HG02610 (cell line): ENCODE data around the gene PCDHB3.
"Not testable (repeated sequence)": the region's sequence is repeated elsewhere in the genome, so short reads cannot be mapped to it uniquely, and the experiment has no call there.

ENCODE experiments used
- ATAC-seq: cut with Tn5 transposase; IDR thresholded peaks from one replicate; pipeline ENCODE4 v1.9.1; 2021; ENCODE audit warnings: mild to moderate bottlenecking, moderate library complexity; ENCODE audit not compliant: unreplicated experiment

Gene PCDHB3

DNA sequence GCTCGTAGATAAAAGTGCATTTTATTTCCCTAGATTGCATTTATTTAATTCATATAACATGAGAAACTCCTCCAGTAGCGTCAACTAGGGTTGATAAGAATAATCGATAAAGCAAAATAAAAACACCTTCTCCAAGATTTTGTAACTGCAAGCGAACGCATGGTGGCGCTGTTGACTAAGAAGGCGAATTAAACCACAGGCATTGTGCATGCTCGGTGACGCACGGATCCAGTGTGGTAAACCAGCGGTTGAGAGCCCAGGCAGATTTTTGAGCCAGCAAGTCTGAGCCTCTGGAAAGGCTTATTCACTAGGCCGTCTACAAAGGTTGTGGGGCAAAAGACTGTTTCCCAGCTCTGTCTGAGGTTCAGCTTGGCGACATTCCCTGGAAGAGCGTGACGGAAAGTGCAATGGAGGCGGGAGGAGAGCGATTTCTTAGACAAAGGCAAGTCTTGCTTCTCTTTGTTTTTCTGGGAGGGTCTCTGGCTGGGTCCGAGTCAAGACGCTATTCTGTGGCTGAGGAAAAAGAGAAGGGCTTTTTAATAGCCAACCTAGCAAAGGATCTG lies at the start of gene PCDHB3:
PCDHB3 (plus strand) TSS at position 231 of the 563 bp plus-strand sequence; CDS start at position 408, 177 bp downstream.
- ATAC-seq = no peak

DNA sequence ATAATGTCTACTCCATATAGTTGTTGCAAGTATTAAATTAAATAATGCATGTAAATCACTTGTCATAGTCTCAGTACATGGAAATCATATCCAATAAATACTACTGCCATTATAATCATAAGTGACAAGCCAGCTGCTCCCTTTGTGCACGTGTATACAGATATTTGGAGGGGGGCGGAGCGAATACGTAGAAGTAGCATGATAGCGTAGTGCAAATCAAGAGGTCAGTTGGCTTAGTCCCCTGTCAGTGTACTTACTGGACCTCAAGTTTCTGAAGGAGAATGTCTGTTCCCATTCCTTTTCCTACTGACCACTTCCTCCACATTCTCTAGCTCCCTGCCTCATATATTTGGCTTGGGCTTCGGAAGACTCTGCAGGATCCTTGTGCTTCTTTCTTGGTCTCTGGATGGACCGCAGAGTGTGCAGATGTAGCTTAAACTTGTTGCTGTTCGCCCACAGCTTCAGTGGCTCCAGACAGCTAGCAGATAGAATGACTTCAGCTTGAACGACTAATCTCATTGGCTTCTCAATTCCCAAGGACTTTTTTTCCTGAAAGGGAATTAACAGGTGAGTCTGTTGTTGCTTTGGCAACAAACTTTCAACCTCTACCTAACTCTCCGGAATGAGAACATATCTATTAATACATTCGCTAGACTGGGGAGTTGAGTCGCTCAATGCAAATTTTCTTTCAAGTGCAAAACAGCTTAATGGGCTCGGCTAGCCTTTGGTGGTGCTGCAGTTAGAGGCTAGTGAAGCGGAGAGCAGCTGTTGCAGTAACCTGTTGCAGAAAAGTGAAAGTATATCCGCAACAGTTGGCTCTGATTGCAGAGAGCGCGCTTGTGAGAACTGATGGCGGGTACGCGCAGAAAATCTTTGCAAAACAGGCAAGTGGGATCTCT lies 49.4 kb upstream of the PCDHB3 start, which contains the start of gene PCDHB1:
PCDHB1 (plus strand) TSS at position 753 of the 899 bp plus-strand sequence; CDS start at position 850, 97 bp downstream.
- no peak for ATAC-seq

DNA sequence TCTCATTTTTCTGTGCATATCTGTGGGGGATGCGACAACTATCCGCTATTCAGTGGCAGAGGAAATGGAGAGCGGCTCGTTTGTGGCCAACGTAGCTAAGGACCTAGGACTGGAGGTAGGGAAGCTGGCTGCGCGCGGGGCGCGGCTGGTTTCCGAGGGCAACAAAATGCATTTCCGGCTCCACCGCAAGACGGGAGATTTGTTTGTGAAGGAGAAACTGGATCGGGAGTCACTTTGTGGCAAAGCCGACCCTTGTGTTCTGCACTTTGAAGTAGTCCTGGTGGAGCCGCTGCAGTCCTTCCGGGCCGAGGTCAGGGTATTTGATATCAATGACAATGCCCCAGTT lies 48.8 kb upstream of the PCDHB3 start:
- no peak for ATAC-seq

DNA sequence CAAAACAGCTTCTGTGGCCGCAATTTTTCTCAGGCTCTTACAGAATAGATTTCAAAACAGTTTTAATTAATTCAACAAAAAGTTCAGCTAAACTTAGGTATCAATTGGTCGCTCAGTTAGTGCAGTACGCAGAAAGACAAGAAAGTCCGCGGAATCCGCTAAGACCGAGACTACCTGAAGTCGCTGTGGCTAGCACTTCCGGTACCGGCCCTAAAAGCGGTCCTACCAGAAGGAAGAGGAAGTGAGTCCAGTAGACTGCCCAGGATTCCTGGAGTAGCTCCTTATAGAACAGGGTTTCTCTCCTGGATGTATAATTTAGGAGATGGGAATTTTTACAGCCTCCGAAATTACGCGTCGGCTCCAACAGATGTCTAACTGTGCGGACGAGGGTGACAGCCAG lies 22.4 kb upstream of the PCDHB3 start:
- no peak for ATAC-seq

DNA sequence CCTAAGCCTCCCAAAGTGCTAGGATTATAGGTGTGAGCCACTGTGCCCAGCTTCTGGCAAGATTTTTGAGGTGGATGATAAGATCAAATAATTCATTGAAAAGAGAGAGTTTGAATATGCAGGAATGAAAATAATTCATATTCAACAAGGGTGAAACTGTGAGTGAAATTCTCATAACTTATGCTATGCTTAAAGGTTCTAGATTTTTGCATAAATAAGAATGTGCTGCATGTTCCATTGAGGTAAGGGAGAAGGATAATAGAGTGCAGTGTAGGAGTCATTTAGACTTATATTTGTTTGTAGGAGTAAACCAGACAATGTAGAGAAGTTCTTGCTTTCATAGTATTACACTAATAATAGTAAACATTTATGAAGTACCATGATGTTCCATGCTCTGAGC lies 18.0 kb upstream of the PCDHB3 start:
- ATAC-seq = no peak

DNA sequence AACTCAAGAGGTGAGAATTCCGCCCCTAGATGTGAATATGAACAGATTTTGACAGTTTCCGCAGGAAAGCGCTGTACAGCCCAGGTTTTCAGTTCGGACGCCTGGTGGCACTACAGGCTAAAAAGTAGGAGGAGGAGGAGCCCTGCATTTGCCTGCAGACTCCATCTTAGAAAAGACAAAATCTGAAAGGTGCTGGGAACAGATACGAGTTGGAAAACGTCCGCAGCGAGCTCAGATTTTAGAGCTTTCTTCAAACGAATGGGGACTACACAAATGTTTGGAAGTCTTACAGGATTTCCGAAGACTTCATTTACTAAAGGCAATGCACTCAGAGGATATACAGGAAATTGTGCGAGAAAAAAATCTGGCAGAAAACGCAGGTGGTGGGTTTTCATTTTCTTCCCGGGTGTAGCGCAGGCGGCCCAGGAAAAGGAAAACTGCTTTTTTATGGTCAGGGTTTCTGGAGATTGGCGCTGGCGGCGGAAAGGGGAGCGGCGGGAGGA lies 15.7 kb upstream of the PCDHB3 start:
- ATAC-seq = no peak

DNA sequence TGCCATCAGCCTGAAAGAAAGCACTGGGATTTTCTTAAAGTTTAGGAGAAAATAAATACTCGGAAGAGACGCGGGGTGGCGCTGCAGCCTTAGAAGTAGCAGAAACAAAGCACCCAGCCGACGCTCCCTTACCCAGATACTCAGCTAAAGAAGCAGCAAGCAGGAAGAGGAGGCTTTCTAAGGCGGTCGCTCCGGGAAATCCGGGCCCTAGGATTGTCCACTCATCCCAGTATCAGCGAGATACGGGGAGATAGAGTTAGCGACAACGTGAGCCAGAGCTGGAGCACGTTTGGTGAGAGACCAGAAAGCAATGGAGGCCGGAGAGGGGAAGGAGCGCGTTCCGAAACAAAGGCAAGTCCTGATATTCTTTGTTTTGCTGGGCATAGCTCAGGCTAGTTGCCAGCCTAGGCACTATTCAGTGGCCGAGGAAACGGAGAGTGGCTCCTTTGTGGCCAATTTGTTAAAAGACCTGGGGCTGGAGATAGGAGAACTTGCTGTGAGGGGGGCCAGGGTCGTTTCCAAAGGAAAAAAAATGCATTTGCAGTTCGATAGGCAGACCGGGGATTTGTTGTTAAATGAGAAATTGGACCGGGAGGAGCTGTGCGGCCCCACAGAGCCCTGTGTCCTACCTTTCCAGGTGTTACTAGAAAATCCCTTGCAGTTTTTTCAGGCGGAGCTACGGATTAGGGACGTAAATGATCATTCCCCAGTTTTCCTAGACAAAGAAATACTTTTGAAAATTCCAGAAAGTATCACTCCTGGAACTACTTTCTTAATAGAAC lies 5.6 kb upstream of the PCDHB3 start, which contains the start of gene PCDHB2:
PCDHB2 (plus strand) TSS at position 135 of the 782 bp plus-strand sequence; CDS start at position 311, 176 bp downstream.
- ATAC-seq = no peak

DNA sequence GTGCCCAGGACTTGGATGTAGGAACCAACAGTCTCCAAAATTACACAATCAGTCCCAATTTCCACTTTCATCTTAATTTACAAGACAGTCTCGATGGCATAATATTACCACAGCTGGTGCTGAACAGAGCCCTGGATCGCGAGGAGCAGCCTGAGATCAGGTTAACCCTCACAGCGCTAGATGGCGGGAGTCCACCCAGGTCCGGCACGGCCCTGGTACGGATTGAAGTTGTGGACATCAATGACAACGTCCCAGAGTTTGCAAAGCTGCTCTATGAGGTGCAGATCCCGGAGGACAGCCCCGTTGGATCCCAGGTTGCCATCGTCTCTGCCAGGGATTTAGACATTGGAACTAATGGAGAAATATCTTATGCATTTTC lies 5.0 kb upstream of the PCDHB3 start:
- ATAC-seq = no peak

DNA sequence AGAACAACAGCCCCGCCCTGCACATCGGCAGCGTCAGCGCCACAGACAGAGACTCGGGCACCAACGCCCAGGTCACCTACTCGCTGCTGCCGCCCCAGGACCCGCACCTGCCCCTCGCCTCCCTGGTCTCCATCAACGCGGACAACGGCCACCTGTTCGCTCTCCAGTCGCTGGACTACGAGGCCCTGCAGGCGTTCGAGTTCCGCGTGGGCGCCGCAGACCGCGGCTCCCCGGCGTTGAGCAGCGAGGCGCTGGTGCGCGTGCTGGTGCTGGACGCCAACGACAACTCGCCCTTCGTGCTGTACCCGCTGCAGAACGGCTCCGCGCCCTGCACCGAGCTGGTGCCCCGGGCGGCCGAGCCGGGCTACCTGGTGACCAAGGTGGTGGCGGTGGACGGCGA lies 4.1 kb upstream of the PCDHB3 start:
- not testable (repeated sequence) for ATAC-seq

DNA sequence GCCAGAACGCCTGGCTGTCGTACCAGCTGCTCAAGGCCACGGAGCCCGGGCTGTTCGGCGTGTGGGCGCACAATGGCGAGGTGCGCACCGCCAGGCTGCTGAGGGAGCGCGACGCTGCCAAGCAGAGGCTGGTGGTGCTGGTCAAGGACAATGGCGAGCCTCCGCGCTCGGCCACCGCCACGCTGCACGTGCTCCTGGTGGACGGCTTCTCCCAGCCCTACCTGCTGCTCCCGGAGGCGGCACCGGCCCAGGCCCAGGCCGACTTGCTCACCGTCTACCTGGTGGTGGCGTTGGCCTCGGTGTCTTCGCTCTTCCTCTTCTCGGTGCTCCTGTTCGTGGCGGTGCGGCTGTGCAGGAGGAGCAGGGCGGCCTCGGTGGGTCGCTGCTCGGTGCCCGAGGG lies 3.7 kb upstream of the PCDHB3 start:
- not testable (repeated sequence) for ATAC-seq

DNA sequence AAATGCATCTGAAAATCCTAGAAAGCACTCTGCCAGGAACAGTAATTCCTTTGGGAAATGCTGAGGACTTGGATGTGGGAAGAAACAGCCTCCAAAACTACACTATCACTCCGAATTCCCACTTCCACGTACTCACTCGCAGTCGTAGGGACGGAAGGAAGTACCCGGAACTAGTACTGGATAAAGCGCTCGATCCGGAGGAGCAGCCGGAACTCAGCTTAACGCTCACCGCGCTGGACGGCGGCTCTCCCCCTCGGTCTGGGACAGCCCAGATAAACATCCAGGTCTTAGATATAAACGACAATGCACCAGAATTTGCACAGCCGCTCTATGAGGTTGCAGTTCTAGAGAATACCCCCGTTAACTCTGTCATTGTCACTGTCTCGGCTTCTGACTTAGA lies 786 bp downstream of the PCDHB3 start:
- ATAC-seq = no peak

DNA sequence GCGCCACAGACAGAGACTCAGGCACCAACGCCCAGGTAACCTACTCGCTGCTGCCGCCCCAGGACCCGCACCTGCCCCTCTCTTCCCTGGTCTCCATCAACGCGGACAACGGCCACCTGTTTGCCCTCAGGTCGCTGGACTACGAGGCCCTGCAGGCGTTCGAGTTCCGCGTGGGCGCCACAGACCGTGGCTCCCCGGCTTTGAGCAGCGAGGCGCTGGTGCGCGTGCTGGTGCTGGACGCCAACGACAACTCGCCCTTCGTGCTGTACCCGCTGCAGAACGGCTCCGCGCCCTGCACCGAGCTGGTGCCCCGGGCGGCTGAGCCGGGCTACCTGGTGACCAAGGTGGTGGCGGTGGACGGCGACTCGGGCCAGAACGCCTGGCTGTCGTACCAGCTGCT lies 1.8 kb downstream of the PCDHB3 start:
- ATAC-seq = not testable (repeated sequence)

DNA sequence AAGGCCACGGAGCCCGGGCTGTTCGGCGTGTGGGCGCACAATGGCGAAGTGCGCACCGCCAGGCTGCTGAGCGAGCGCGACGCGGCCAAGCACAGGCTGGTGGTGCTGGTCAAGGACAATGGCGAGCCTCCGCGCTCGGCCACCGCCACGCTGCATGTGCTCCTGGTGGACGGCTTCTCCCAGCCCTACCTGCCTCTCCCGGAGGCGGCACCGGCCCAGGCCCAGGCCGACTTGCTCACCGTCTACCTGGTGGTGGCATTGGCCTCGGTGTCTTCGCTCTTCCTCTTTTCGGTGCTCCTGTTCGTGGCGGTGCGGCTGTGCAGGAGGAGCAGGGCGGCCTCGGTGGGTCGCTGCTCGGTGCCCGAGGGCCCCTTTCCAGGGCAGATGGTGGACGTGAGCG lies 2.2 kb downstream of the PCDHB3 start:
- ATAC-seq = not testable (repeated sequence)

DNA sequence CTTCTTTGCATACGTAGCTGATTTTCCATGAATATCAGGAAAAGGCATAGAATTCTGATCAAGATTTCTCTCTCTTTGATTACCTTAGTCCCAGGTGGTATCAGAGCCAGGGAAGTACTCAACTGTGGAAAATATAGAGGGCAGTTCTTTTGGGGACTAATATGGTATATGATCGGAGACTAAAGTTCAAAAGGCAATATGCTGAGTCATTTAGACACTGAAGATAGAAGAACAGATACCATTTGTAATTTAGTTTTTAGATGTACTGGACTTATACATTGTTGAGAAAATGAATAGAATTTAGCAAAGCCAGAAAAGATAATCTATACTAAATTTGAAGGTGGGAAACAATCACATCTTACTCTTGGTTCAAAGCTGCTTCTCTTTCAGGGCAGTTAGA lies 5.1 kb downstream of the PCDHB3 start:
- ATAC-seq = no peak

DNA sequence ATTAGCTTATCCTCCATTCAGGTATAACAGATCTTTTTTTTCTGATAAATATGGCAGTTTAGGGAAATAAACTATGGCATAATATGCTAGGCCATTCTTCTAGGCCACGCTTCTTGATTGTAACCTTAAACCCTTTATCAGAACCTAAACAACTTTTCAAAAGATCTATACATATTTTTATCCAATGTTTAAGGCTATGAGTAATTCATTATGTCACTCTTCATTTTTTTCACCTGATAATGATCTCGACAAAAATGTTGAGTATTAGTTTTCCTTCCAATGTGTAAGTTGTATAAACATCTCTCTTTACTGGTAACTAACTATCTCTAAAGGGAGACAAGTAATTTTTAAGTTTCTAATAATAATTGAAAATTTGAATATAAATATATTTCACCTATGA lies 19.0 kb downstream of the PCDHB3 start:
- ATAC-seq = no peak

DNA sequence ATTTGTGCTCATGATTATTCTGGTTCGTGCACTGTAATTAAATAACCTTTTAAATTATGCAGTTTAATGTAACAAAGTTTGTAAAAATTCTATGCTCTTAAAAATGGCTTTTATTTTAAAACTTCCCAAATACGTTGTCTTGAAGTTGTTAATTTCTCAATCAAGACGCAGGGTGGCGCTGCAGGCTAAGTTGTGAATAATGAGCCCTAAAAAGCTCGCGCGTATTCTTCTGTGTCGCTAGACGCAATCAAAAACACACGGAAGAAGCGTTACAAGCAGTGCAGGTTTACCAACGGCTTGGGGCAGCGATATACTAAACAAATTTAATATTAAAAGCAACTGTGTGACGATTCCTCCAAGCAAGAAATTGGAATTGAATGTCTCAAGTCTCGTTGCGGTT lies 21.3 kb downstream of the PCDHB3 start, which contains the start of gene PCDHB4:
PCDHB4 (plus strand) TSS at position 256 of the 400 bp plus-strand sequence. CDS start 181 bp downstream, outside the sequence.
- ATAC-seq = no peak

DNA sequence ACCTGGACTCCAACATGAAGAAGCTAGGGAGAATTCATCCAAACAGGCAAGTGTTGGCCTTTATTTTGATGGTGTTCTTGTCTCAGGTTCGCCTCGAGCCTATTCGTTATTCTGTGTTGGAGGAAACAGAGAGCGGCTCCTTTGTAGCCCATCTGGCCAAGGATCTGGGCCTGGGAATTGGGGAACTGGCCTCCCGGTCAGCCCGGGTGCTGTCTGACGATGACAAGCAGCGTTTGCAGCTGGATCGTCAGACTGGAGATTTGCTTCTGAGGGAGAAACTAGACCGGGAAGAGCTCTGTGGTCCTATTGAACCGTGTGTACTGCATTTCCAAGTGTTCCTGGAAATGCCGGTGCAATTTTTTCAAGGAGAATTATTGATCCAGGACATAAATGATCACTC lies 21.7 kb downstream of the PCDHB3 start:
- no peak for ATAC-seq

DNA sequence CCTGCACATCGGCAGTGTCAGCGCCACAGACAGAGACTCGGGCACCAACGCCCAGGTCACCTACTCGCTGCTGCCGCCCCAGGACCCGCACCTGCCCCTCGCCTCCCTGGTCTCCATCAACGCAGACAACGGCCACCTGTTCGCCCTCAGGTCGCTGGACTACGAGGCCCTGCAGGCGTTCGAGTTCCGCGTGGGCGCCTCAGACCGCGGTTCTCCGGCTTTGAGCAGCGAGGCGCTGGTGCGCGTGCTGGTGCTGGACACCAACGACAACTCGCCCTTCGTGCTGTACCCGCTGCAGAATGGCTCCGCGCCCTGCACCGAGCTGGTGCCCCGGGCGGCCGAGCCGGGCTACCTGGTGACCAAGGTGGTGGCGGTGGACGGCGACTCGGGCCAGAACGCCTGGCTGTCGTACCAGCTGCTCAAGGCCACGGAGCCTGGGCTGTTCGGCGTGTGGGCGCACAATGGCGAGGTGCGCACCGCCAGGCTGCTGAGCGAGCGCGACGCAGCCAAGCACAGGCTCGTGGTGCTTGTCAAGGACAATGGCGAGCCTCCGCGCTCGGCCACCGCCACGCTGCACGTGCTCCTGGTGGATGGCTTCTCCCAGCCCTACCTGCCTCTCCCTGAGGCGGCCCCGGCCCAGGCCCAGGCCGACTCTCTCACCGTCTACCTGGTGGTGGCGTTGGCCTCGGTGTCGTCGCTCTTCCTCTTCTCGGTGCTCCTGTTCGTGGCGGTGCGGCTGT lies 23.3 kb downstream of the PCDHB3 start:
- not testable (repeated sequence) for ATAC-seq

DNA sequence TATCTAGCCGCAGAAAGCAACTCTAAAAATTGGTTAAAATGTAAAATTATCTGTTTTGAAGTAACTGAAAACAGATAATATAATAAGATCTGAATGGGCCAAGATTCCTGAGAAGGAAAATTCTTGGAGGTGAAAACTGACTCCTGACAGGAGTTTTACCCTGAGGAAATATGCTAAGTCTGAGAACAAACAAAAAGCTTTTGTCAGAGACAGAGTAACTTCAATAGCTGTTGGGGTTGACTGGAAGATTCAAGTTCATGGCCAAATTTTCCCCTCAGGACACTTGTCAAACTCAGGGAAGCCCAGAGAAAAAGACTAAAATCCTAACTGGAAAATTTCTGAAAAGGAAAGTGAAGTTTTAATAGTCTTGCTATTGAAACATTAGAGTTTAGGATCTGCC lies 27.0 kb downstream of the PCDHB3 start:
- no peak for ATAC-seq

DNA sequence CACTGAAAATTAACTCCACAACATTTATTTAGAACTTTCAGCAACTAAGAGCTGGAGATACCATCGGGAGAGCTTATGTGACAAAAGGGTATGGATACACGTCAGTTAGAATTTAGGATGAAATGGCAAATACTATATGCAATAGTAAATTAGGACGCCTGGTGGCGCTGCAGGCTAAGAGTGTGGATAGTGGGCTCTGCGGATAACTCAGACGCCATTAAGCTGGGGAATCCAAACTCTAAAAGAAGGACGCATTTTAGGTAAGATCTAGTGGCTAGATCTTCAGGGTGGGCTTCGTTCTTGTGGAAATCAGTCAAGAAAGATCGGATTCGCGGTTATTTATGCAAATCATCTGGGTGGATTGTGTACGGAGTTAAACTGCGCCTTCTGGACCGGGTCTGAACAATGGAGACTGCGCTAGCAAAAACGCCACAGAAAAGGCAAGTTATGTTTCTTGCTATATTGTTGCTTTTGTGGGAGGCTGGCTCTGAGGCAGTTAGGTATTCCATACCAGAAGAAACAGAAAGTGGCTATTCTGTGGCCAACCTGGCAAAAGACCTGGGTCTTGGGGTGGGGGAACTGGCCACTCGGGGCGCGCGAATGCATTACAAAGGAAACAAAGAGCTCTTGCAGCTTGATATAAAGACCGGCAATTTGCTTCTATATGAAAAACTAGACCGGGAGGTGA lies 34.9 kb downstream of the PCDHB3 start, which contains the start of gene PCDHB5:
PCDHB5 (plus strand) TSS at position 177 of the 688 bp plus-strand sequence; CDS start at position 406, 229 bp downstream.
- no peak for ATAC-seq
